Measurements from ENCODE around the gene AHCY. TPM values are rescaled to one million over a fixed set of nuclear protein-coding genes. Genes with fewer than 3 reads are reported as not detected.
A peak's percentile ranks its signal among the peaks of the same experiment; 100 is the strongest.

AHCY gene
- total and polyA plus RNA-seq, 8 donors, result 32.7 to 126 (median 90.9) TPM

DNA sequence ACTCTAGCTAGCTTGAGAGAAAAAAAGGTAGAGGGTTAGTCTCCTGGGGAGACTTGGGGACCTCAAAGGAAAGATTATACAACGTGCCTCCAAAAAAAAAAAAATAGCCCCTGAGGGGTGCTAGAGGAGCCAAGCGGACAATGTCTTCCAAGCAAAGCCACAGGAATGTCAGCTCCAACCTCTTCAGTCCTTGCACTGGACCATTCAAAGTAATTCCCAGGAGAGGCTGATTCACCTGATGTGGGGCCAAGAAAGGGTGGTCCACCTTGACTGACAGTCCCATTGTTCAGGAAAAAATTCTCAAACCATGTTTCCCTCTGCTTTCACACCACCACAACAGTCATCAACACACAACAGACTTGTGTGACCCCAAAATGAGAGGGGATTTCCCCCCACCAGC, 31.2 kb downstream of the AHCY start:
- TF ChIP-seq POLR2AphosphoS5 (IDR thresholded peaks at IDR 0.05) (no peak), POLR2A (IDR thresholded peaks at IDR 0.05) (no peak), EP300 (IDR thresholded peaks at IDR 0.05) (no peak)
- TF ChIP-seq, protein P1, sequence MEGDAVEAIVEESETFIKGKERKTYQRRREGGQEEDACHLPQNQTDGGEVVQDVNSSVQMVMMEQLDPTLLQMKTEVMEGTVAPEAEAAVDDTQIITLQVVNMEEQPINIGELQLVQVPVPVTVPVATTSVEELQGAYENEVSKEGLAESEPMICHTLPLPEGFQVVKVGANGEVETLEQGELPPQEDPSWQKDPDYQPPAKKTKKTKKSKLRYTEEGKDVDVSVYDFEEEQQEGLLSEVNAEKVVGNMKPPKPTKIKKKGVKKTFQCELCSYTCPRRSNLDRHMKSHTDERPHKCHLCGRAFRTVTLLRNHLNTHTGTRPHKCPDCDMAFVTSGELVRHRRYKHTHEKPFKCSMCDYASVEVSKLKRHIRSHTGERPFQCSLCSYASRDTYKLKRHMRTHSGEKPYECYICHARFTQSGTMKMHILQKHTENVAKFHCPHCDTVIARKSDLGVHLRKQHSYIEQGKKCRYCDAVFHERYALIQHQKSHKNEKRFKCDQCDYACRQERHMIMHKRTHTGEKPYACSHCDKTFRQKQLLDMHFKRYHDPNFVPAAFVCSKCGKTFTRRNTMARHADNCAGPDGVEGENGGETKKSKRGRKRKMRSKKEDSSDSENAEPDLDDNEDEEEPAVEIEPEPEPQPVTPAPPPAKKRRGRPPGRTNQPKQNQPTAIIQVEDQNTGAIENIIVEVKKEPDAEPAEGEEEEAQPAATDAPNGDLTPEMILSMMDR (IDR thresholded peaks at IDR 0.05), result no peak
- H3K4me1 ChIP-seq, result peaks cover 0 to 25% (median 21%) of the 10 kb centered on the region in 4 donors
- no peaks in the 10 kb centered on the region for H3K9me3 ChIP-seq
- no peak overlapping the region for H3K4me3 ChIP-seq
- intact Hi-C loops (cut with DNase I; ENCODE audit: low total_unique reads), result no loop called here
- no peaks in the 10 kb centered on the region for H3K27me3 ChIP-seq
- H3K27ac ChIP-seq, result no peak overlapping the region
- no peak for DNase-seq
- peaks cover 6 to 40% (median 24%) of the 10 kb centered on the region in 4 donors for H3K36me3 ChIP-seq
- 81 to 90% (median 90%) methylated on average over 2 of the region's 2 CpGs for WGBS, 5 donors

DNA sequence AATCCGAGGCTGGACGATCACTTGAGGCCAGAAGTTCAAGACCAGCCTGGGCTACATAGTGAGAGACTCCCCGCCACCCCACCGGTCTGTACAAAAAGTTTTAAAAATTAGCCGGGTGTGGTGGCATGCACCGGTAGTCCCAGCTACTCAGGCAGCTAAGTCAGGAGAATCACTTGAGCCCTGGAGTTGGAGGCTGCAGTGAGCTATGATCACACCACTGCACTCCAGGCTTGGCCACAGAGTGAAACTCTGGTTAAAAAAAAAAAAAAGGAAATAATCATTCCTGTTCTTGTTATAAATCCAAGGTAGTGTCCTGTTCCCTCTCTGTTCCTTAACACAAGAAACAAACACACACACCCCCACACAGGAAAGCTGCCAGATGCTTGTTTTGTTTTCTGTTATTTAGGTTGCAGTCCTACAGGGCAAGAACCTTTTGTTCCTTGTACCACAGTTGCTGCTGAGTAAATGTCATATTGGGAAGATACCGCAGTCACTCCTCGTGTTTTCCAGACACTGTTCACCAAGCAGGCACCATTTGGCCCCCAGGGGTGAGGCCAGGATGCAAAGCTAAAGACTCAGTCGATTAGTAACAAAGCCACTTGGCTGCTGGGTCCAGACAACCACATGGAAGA, 33.0 kb downstream of the AHCY start:
- 73 to 84% (median 82%) methylated on average over 9 of the region's 9 CpGs for whole genome bisulfite sequencing, 5 donors
- Histone ChIP-seq H3K27ac (no peak overlapping the region), H3K9me3 (no peaks in the 10 kb centered on the region), H3K27me3 (no peaks in the 10 kb centered on the region), H3K36me3 (peaks cover 0 to 21% (median 8%) of the 10 kb centered on the region in 4 donors), H3K4me3 (no peak overlapping the region), H3K4me1 (peaks cover 0 to 25% (median 21%) of the 10 kb centered on the region in 4 donors)
- no peak for DNase-seq
- TF ChIP-seq EP300 (IDR thresholded peaks at IDR 0.05) (no peak), POLR2A (IDR thresholded peaks at IDR 0.05) (no peak), POLR2AphosphoS5 (IDR thresholded peaks at IDR 0.05) (no peak)
- TF ChIP-seq, protein P1 (IDR thresholded peaks at IDR 0.05), result no peak
- intact Hi-C loops (cut with DNase I; ENCODE audit: low total_unique reads), result no loop called here

DNA sequence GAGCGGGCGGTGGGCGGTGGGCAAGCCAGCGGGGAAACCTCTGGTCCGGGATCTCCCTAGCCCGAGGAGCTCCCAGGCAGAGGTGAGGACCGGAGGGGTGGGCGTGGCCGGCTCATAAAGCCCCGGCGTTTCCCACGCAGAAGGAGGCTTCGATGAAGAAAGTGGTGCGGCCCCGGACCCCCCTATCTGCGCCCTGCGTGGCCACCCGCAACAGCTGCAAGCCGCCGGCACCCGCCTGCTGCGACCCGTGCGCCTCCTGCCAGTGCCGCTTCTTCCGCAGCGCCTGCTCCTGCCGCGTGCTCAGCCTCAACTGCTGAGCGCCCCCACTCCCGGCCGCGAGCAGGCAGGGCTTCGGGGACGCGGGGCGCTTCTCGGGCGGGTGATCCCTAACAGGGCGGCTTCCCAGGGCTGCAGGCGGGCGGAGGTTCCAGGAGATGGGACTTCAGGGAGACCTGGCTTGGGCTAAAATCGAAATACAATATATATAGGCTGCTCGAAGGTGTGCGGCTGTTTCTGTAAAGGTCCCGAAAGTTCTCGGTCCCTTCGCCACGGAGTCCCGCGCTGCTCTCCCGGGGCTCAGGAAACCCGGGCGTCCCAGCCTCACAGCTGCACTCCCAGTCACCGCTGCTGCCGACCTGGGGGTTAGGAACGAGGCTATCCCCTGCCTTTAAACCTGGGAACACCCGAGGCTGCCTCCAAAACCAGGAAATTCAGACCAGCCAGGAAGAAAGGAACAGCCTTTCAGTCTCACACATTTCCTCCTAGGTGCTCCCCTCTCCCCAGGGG, 34.1 kb downstream of the AHCY start:
- 11 to 18% (median 15%) methylated on average over 36 to 58 of the region's 58 CpGs for WGBS, 5 donors
- intact Hi-C loops (cut with DNase I; ENCODE audit: low total_unique reads), result no loop called here
- Histone ChIP-seq H3K27ac (peak overlapping the region in 4 of 5 donors; percentile 13 to 62 (median 46)), H3K4me3 (peak overlapping the region; percentile 45 to 54 (median 50)), H3K36me3 (peaks cover 0 to 11% (median under 1%) of the 10 kb centered on the region in 4 donors), H3K27me3 (no peaks in the 10 kb centered on the region), H3K9me3 (no peaks in the 10 kb centered on the region), H3K4me1 (peaks cover 0 to 25% (median 21%) of the 10 kb centered on the region in 4 donors)
- TF ChIP-seq POLR2A (IDR thresholded peaks at IDR 0.05), result no peak
- TF ChIP-seq POLR2AphosphoS5 (IDR thresholded peaks at IDR 0.05), result no peak
- TF ChIP-seq, protein P1 (IDR thresholded peaks at IDR 0.05), result no peak
- TF ChIP-seq EP300 (IDR thresholded peaks at IDR 0.05), result no peak
- peak; percentile 31 to 78 for DNase-seq

DNA sequence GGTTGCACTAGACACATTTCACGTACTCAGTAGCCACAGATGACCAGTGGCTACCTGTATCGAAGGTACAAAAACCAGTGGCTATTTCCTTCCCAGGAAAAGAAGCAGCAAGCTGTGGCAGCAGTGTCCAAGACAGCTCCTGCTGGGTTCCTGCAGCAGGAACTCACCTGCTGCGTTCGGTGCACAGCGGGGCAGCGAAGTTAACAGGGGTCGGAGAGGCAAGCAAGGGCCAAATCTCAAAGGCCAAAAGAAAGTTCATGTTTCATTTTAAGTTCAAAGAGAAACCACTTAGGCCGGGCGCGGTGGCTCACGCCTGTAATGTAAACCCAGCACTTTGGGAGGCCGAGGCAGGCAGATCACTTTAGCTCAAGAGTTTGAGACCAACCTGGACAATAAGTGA, 35.0 kb downstream of the AHCY start:
- no peaks in the 10 kb centered on the region for H3K27me3 ChIP-seq
- H3K36me3 ChIP-seq, result peaks cover 0 to 5% (median 0%) of the 10 kb centered on the region in 4 donors
- intact Hi-C loops (cut with DNase I; ENCODE audit: low total_unique reads), result no loop called here
- H3K4me1 ChIP-seq, result peaks cover 0 to 25% (median 21%) of the 10 kb centered on the region in 4 donors
- TF ChIP-seq POLR2A (IDR thresholded peaks at IDR 0.05), result no peak
- TF ChIP-seq, protein P1 (IDR thresholded peaks at IDR 0.05), result no peak
- no peak for TF ChIP-seq POLR2AphosphoS5 (IDR thresholded peaks at IDR 0.05)
- no peak for TF ChIP-seq EP300 (IDR thresholded peaks at IDR 0.05)
- H3K27ac ChIP-seq, result no peak overlapping the region
- H3K9me3 ChIP-seq, result no peaks in the 10 kb centered on the region
- no peak for DNase-seq
- 91 to 95% (median 93%) methylated on average over 12 of the region's 12 CpGs for WGBS, 5 donors
- H3K4me3 ChIP-seq, result no peak overlapping the region

Data from stomach (tissue), 9 donors.